Measurements from ENCODE around the gene LIPE. TPM values are rescaled to one million over a fixed set of nuclear protein-coding genes. Genes with fewer than 3 reads are reported as not detected.

The LIPE gene
- total RNA-seq, 1 experiment from 2014 or later = 10.2 TPM

DNA sequence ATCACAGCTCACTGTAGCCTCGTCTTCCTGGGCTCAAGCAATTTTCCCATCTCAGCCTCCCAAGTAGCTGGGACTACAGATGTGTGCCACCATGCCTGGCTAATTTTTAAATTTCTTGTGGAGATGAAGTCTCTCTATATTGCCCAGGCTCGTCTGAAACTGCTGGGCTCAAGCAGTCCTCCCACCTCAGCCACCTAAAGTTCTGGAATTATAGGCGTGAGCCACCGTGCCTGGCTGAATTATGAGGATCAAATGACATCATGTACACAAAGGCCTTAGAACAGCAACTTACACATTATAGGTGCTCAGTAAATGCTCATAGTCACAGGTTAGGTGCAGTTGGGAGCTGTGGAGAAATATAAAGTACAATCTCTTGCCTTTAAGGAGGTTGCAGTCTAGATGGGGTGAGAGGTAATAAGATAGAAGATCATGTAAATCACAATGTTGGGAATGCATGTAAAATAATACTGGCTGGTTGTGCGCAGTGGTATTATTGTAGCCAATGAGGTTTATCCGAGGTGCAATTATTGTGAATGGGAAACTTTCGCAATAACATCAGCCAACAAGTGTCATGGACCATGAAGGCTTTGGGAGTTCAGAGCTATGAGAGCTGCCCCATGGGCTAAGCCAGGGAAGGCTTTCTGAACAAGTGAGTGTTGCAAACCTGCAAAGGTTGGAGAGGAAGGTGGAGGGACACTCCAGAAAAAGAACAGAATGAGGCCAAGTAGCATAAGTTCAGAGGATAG lies 45.4 kb upstream of the LIPE start (continued):
- TF ChIP-seq ARID4B (CRISPR knock-in tag; IDR thresholded peaks at IDR 0.05; ENCODE audit: borderline replicate concordance) (no peak), FOXJ3 (CRISPR knock-in tag; IDR thresholded peaks at IDR 0.05; ENCODE audit: borderline replicate concordance) (no peak), GRHL2 (CRISPR knock-in tag; IDR thresholded peaks at IDR 0.05; ENCODE audit: insufficient replicate concordance, severe bottlenecking) (no peak)

DNA sequence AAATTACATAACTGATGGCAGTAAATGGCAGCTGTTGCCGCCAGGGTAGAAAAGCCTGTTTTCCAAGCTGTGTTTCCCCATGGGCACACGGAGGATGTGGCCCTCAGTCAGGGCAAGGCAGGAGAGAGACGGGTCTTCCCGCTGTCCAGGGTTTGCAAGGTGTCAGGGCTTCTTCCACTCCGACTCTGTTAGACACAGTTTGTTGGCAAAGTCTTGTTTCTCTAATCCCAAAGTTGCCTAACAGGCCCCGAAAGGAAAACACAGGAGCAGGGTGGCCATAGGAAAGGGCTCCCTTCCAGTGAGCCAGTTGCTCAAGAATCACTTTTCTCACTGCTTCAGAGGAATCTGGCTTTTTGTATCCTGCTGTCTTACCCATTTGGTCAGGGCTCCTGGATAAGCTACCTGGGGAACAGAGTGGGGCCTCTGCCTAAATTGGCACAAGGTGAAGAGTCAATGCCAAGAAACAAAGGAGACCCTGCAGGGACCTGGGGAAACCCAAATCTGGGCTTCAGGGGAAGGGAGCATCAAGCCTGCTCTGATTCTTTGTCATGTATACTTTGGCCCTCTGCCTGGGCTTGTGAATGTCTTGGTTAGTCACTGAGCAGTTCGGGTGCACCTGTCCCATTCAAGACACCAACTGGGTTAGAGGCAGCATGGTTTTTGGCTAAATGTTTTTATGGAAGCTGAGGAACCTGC lies 44.5 kb upstream of the LIPE start:
- Mint-ChIP-seq H3K9me3 (peaks cover 6% of the 10 kb centered on the region), H3K27ac (peak overlapping the region; percentile 94), H3K4me3 (no peak overlapping the region), H3K36me3 (no peaks in the 10 kb centered on the region), H3K27me3 (ENCODE audit: low read depth) (no peaks in the 10 kb centered on the region), H3K4me1 (peaks cover 66% of the 10 kb centered on the region)
- TF ChIP-seq JUN (CRISPR knock-in tag; IDR thresholded peaks at IDR 0.05) = no peak
- 0 out of 2 replicates have a peak, but pooled peaks have one; percentile 27 for TF ChIP-seq ZNF121 (CRISPR knock-in tag; IDR thresholded peaks at IDR 0.05)
- ChIA-PET POLR2A (no interaction called here), CTCF (interaction anchor here (0.9 to 5.7 kb wide), 6 partner anchors 15 to 1155 kb away, joined by 3 to 51 read pairs (median 8); partner anchors contain the start of gene CEACAM1)
- peak; percentile 20; the same call in 1 of the 2 replicates for ATAC-seq
- DNase-seq (ENCODE audit: low spot score) = no peak

GRCh38 chr19:42469311-42470235 lies 42.4 kb upstream of the LIPE start:
- no peak for DNase-seq (ENCODE audit: low spot score)
- CTCF ChIA-PET = interaction anchor here (1.3 kb wide), 1 partner anchor 17 kb away, joined by 3 read pairs; no protein-coding TSS in a partner anchor
- Mint-ChIP-seq H3K27me3 (ENCODE audit: low read depth) (peaks cover 1% of the 10 kb centered on the region; the same call in 1 of the 2 replicates), H3K4me3 (no peak overlapping the region), H3K9me3 (peaks cover 6% of the 10 kb centered on the region), H3K27ac (no peak overlapping the region), H3K36me3 (no peaks in the 10 kb centered on the region), H3K4me1 (peaks cover 57% of the 10 kb centered on the region)
- POLR2A ChIA-PET = interaction anchor here (0.6 kb wide), 1 partner anchor 36 kb away, joined by 3 read pairs; no protein-coding TSS in a partner anchor
- ATAC-seq = no peak
- TF ChIP-seq, protein P1, sequence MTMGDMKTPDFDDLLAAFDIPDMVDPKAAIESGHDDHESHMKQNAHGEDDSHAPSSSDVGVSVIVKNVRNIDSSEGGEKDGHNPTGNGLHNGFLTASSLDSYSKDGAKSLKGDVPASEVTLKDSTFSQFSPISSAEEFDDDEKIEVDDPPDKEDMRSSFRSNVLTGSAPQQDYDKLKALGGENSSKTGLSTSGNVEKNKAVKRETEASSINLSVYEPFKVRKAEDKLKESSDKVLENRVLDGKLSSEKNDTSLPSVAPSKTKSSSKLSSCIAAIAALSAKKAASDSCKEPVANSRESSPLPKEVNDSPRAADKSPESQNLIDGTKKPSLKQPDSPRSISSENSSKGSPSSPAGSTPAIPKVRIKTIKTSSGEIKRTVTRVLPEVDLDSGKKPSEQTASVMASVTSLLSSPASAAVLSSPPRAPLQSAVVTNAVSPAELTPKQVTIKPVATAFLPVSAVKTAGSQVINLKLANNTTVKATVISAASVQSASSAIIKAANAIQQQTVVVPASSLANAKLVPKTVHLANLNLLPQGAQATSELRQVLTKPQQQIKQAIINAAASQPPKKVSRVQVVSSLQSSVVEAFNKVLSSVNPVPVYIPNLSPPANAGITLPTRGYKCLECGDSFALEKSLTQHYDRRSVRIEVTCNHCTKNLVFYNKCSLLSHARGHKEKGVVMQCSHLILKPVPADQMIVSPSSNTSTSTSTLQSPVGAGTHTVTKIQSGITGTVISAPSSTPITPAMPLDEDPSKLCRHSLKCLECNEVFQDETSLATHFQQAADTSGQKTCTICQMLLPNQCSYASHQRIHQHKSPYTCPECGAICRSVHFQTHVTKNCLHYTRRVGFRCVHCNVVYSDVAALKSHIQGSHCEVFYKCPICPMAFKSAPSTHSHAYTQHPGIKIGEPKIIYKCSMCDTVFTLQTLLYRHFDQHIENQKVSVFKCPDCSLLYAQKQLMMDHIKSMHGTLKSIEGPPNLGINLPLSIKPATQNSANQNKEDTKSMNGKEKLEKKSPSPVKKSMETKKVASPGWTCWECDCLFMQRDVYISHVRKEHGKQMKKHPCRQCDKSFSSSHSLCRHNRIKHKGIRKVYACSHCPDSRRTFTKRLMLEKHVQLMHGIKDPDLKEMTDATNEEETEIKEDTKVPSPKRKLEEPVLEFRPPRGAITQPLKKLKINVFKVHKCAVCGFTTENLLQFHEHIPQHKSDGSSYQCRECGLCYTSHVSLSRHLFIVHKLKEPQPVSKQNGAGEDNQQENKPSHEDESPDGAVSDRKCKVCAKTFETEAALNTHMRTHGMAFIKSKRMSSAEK (CRISPR knock-in tag; IDR thresholded peaks at IDR 0.05; ENCODE audit: borderline replicate concordance) = no peak
- TF ChIP-seq ZNF396 (CRISPR knock-in tag; IDR thresholded peaks at IDR 0.05; ENCODE audit: borderline replicate concordance) (no peak), NR2C2 (CRISPR knock-in tag; IDR thresholded peaks at IDR 0.05) (no peak), SMAD3 (CRISPR knock-in tag; IDR thresholded peaks at IDR 0.05; ENCODE audit: borderline replicate concordance) (no peak), KAT7 (CRISPR knock-in tag; IDR thresholded peaks at IDR 0.05; ENCODE audit: borderline replicate concordance) (no peak), FOXJ3 (CRISPR knock-in tag; IDR thresholded peaks at IDR 0.05; ENCODE audit: borderline replicate concordance) (no peak), HMGA2 (CRISPR knock-in tag; IDR thresholded peaks at IDR 0.05) (no peak), GRHL2 (CRISPR knock-in tag; IDR thresholded peaks at IDR 0.05; ENCODE audit: insufficient replicate concordance, severe bottlenecking) (no peak), GTF2I (CRISPR knock-in tag; conservative IDR thresholded peaks at IDR 0.05) (no peak), TEAD1 (CRISPR knock-in tag; IDR thresholded peaks at IDR 0.05) (no peak)
- TF ChIP-seq, protein P2, sequence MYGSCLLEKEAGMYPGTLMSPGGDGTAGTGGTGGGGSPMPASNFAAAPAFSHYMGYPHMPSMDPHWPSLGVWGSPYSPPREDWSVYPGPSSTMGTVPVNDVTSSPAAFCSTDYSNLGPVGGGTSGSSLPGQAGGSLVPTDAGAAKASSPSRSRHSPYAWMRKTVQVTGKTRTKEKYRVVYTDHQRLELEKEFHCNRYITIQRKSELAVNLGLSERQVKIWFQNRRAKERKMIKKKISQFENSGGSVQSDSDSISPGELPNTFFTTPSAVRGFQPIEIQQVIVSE (CRISPR knock-in tag; IDR thresholded peaks at IDR 0.05; ENCODE audit: borderline replicate concordance) = no peak
- TF ChIP-seq, protein P3, sequence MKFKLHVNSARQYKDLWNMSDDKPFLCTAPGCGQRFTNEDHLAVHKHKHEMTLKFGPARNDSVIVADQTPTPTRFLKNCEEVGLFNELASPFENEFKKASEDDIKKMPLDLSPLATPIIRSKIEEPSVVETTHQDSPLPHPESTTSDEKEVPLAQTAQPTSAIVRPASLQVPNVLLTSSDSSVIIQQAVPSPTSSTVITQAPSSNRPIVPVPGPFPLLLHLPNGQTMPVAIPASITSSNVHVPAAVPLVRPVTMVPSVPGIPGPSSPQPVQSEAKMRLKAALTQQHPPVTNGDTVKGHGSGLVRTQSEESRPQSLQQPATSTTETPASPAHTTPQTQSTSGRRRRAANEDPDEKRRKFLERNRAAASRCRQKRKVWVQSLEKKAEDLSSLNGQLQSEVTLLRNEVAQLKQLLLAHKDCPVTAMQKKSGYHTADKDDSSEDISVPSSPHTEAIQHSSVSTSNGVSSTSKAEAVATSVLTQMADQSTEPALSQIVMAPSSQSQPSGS (CRISPR knock-in tag; IDR thresholded peaks at IDR 0.05; ENCODE audit: borderline replicate concordance, low read depth) = no peak
- TF ChIP-seq, protein P4, sequence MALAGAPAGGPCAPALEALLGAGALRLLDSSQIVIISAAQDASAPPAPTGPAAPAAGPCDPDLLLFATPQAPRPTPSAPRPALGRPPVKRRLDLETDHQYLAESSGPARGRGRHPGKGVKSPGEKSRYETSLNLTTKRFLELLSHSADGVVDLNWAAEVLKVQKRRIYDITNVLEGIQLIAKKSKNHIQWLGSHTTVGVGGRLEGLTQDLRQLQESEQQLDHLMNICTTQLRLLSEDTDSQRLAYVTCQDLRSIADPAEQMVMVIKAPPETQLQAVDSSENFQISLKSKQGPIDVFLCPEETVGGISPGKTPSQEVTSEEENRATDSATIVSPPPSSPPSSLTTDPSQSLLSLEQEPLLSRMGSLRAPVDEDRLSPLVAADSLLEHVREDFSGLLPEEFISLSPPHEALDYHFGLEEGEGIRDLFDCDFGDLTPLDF (CRISPR knock-in tag; IDR thresholded peaks at IDR 0.05) = no peak
